Transverse colon (tissue), 4 donors: Measurements from ENCODE around the gene AGTPBP1.

ENCODE experiments used
- CTCF ChIP-seq, 5 experiments: fragments of 200-600 bp in 3 of 5; fragments of 450-650 bp in 2 of 5; sonication (generic) in 3 of 5; IDR thresholded peaks; 1 replicate in 2 of 5; 2 replicates in 3 of 5; pipeline ENCODE4 v1.5.1; 2016 to 2017; ENCODE audit warnings: antibody characterized with exemption in 5 of 5, inconsistent platforms in 3 of 5, mild to moderate bottlenecking in 2 of 5, moderate library complexity in 1 of 5
- EP300 ChIP-seq: sonication (generic); formaldehyde crosslinking; IDR thresholded peaks from one replicate; pipeline ENCODE4 v1.6.1; 2017; ENCODE audit warnings: antibody characterized with exemption, low read depth
- POLR2A ChIP-seq: fragments of 450-650 bp; IDR thresholded peaks from one replicate; pipeline ENCODE4 v1.6.1; 2016; ENCODE audit warnings: antibody characterized with exemption, mild to moderate bottlenecking, moderate library complexity
- POLR2AphosphoS5 ChIP-seq, 3 donors: sonication (generic); formaldehyde crosslinking; IDR thresholded peaks; one replicate each; pipeline ENCODE4 v1.6.1; 2016; ENCODE audit warnings: antibody characterized with exemption in 3 of 3

DNA sequence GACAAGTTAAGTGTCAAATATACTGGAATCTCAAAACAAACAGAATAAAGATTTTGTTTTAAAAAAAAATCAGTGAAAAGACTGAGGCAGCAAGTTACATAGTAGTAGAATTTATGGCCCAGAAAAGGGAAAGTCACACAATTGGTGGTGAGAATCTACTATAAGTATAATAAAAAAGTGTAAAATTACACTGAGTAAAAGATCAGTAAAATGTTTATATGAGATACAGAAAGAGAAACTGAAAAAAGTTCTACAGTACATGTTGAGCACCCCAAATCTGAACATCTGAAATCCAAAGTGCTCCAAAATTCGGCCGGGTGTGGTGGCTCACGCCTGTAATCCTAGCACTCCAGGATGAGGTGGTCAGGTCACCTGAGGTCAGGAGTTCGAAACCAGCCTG, 15.0 kb downstream of the AGTPBP1 start:
- no peak for TF ChIP-seq POLR2A
- TF ChIP-seq CTCF (IDR thresholded peaks at IDR 0.05) = no peak
- TF ChIP-seq EP300 = no peak
- TF ChIP-seq POLR2AphosphoS5 (IDR thresholded peaks at IDR 0.05) = no peak
